C4-2B (cell line): ENCODE data around the gene SEC24B.

Experiments used
- CTCF ChIP-seq: fragments of 450-650 bp; conservative IDR thresholded peaks from 2 replicates; pipeline ENCODE4 v1.5.1; 2017; ENCODE audit warnings: mild to moderate bottlenecking
- ZFX ChIP-seq: fragments of 450-650 bp; IDR thresholded peaks from 2 replicates; pipeline ENCODE4 v1.6.1; 2017

- TF ChIP-seq CTCF (no peak), ZFX (no peak)
These were observed 118.6 kb downstream of the SEC24B start for GRCh38 chr4:109552237-109552636.
